Activated CD4-positive, alpha-beta memory T cell treated with anti-CD3 and anti-CD28 coated beads, Interleukin-2, amount 10 ng/mL, durations not matched to agents 7 days and 5 days (primary cell): Measurements from ENCODE around the gene C19orf12. TPM values are rescaled to one million over a fixed set of nuclear protein-coding genes. Genes with fewer than 3 reads are reported as not detected.

Experiments used
- CTCF ChIA-PET: fragments of 350-600 bp; sonication (Branson Sonifier 250); formaldehyde crosslinking; loops from one replicate; lab custom pipeline; 2021; ENCODE audit warnings: antibody characterized with exemption, inconsistent platforms; lab: Charles Lee
- POLR2A ChIA-PET: fragments of 350-600 bp; sonication (Branson Sonifier 250); formaldehyde crosslinking; loops from one replicate; lab custom pipeline; 2021; ENCODE audit warnings: antibody characterized with exemption; lab: Charles Lee
- DNase-seq: peaks from one replicate; pipeline ENCODE4 v3.0.0-alpha.2; 2020
- H3K27ac Mint-ChIP-seq: one replicate; pipeline ENCODE4 v1.8.0; 2021; ENCODE audit warnings: mild to moderate bottlenecking, mixed read lengths
- H3K27me3 Mint-ChIP-seq: one replicate; pipeline ENCODE4 v1.8.0; 2021; ENCODE audit warnings: mixed read lengths
- H3K36me3 Mint-ChIP-seq: one replicate; pipeline ENCODE4 v1.8.0; 2021; ENCODE audit warnings: low read depth, mixed read lengths
- H3K4me1 Mint-ChIP-seq: one replicate; pipeline ENCODE4 v1.8.0; 2021; ENCODE audit warnings: mixed read lengths
- H3K4me3 Mint-ChIP-seq: one replicate; pipeline ENCODE4 v1.8.0; 2021; ENCODE audit warnings: mild to moderate bottlenecking, mixed read lengths
- H3K9me3 Mint-ChIP-seq: one replicate; pipeline ENCODE4 v1.8.0; 2021; ENCODE audit warnings: mixed read lengths
- total RNA-seq, 2 experiments: library from RNA; stranded (reverse); gene quantifications; one replicate each; pipeline ENCODE4 v1.2.3, GENCODE V29; 2021

Gene C19orf12
- total RNA-seq, 2 experiments from 2014 or later: 39.2 to 40.7 TPM

- Mint-ChIP-seq H3K4me1 (peaks cover 58% of the 10 kb centered on the region), H3K9me3 (no peaks in the 10 kb centered on the region), H3K27ac (peak overlapping the region; percentile 44), H3K27me3 (peaks cover 1% of the 10 kb centered on the region), H3K36me3 (peaks cover 33% of the 10 kb centered on the region), H3K4me3 (peak overlapping the region; percentile 65)
- no peak for DNase-seq
- ChIA-PET CTCF (interaction anchor here (0.7 to 8.9 kb wide), 12 partner anchors 9 to 277 kb away, joined by 3 to 97 read pairs (median 6); partner anchors contain the start of genes C19orf12, POP4 and URI1), POLR2A (interaction anchor here (0.8 to 8.9 kb wide), 9 partner anchors 9 to 75 kb away, joined by 3 to 124 read pairs (median 31); partner anchors contain the start of genes C19orf12 and POP4)
These were observed 50.3 kb downstream of the C19orf12 start for GRCh38 chr19:29664753-29665214.

GRCh38 chr19:29663861-29664752, 51.0 kb downstream of the C19orf12 start:
- Mint-ChIP-seq H3K4me1 (peaks cover 51% of the 10 kb centered on the region), H3K27ac (peak overlapping the region; percentile 44), H3K27me3 (peaks cover 1% of the 10 kb centered on the region), H3K4me3 (peak overlapping the region; percentile 65), H3K9me3 (no peaks in the 10 kb centered on the region), H3K36me3 (peaks cover 27% of the 10 kb centered on the region)
- ChIA-PET POLR2A (interaction anchor here (1.3 to 8.9 kb wide), 5 partner anchors 8 to 58 kb away, joined by 3 to 124 read pairs (median 31); partner anchors contain the start of gene POP4), CTCF (interaction anchor here (1.0 to 8.9 kb wide), 9 partner anchors 8 to 58 kb away, joined by 3 to 97 read pairs (median 6); partner anchors contain the start of genes C19orf12 and POP4)
- DNase-seq: no peak

- H3K36me3 Mint-ChIP-seq: peaks cover 17% of the 10 kb centered on the region
- ChIA-PET CTCF (interaction anchor here (0.5 to 8.9 kb wide), 11 partner anchors 8 to 55 kb away, joined by 3 to 97 read pairs (median 4); partner anchors contain the start of gene C19orf12), POLR2A (interaction anchor here (2.6 to 8.9 kb wide), 2 partner anchors 10 to 40 kb away, joined by 13 to 124 read pairs; no protein-coding TSS in a partner anchor)
- no peak overlapping the region for H3K4me3 Mint-ChIP-seq
- H3K4me1 Mint-ChIP-seq: peaks cover 38% of the 10 kb centered on the region
- no peaks in the 10 kb centered on the region for H3K9me3 Mint-ChIP-seq
- H3K27me3 Mint-ChIP-seq: peaks cover 1% of the 10 kb centered on the region
- H3K27ac Mint-ChIP-seq: no peak overlapping the region
- DNase-seq: no peak
These were observed 52.3 kb downstream of the C19orf12 start for GRCh38 chr19:29662604-29663404.

GRCh38 chr19:29662278-29662603, 52.8 kb downstream of the C19orf12 start:
- H3K9me3 Mint-ChIP-seq: no peaks in the 10 kb centered on the region

GRCh38 chr19:29660835-29661234, 54.2 kb downstream of the C19orf12 start:
- CTCF ChIA-PET: interaction anchor here (0.9 to 8.9 kb wide), 2 partner anchors 36 to 54 kb away, joined by 4 to 97 read pairs; partner anchors contain the start of gene C19orf12
- no peak overlapping the region for H3K4me3 Mint-ChIP-seq
- peaks cover 1% of the 10 kb centered on the region for H3K27me3 Mint-ChIP-seq
- H3K27ac Mint-ChIP-seq: no peak overlapping the region
- peaks cover 28% of the 10 kb centered on the region for H3K4me1 Mint-ChIP-seq
- DNase-seq: no peak
- peaks cover under 1% of the 10 kb centered on the region for H3K36me3 Mint-ChIP-seq
- no peaks in the 10 kb centered on the region for H3K9me3 Mint-ChIP-seq
- POLR2A ChIA-PET: interaction anchor here (1.1 to 8.9 kb wide), 2 partner anchors 11 to 38 kb away, joined by 4 to 124 read pairs; no protein-coding TSS in a partner anchor

More at GRCh38 chr19:29662278-29662603, 52.8 kb downstream of the C19orf12 start:
- ChIA-PET CTCF (interaction anchor here (0.5 to 8.9 kb wide), 8 partner anchors 9 to 55 kb away, joined by 3 to 97 read pairs (median 4); partner anchors contain the start of gene C19orf12), POLR2A (interaction anchor here (1.1 to 8.9 kb wide), 4 partner anchors 10 to 56 kb away, joined by 4 to 124 read pairs (median 10); partner anchors contain the start of gene POP4)
- no peak overlapping the region for H3K27ac Mint-ChIP-seq
- no peak overlapping the region for H3K4me3 Mint-ChIP-seq
- H3K36me3 Mint-ChIP-seq: peaks cover 13% of the 10 kb centered on the region
- peaks cover 1% of the 10 kb centered on the region for H3K27me3 Mint-ChIP-seq
- peaks cover 32% of the 10 kb centered on the region for H3K4me1 Mint-ChIP-seq
- no peak for DNase-seq

GRCh38 chr19:29658221-29658991, 56.7 kb downstream of the C19orf12 start:
- H3K27me3 Mint-ChIP-seq: peaks cover 7% of the 10 kb centered on the region
- peaks cover 2% of the 10 kb centered on the region for H3K36me3 Mint-ChIP-seq
- POLR2A ChIA-PET: interaction anchor here (1.3 kb wide), 1 partner anchor 34 kb away, joined by 5 read pairs; no protein-coding TSS in a partner anchor
- CTCF ChIA-PET: interaction anchor here (1.9 kb wide), 1 partner anchor 9 kb away, joined by 4 read pairs; no protein-coding TSS in a partner anchor
- no peaks in the 10 kb centered on the region for H3K9me3 Mint-ChIP-seq
- DNase-seq: no peak
- H3K4me1 Mint-ChIP-seq: peaks cover 17% of the 10 kb centered on the region
- no peak overlapping the region for H3K27ac Mint-ChIP-seq
- H3K4me3 Mint-ChIP-seq: no peak overlapping the region

- Mint-ChIP-seq H3K36me3 (peaks cover 2% of the 10 kb centered on the region), H3K9me3 (no peaks in the 10 kb centered on the region), H3K4me1 (peaks cover 12% of the 10 kb centered on the region), H3K4me3 (no peak overlapping the region), H3K27me3 (peaks cover 16% of the 10 kb centered on the region), H3K27ac (no peak overlapping the region)
- DNase-seq: no peak
- POLR2A ChIA-PET: interaction anchor here (1.2 kb wide), 1 partner anchor 9 kb away, joined by 3 read pairs; the partner anchor contains the start of gene PLEKHF1
- CTCF ChIA-PET: interaction anchor here (1.2 kb wide), 1 partner anchor 61 kb away, joined by 3 read pairs; no protein-coding TSS in a partner anchor
These were observed 59.3 kb downstream of the C19orf12 start for GRCh38 chr19:29655648-29656335.

- no peak overlapping the region for H3K4me3 Mint-ChIP-seq
These were observed 61.7 kb downstream of the C19orf12 start for GRCh38 chr19:29653398-29653797.

GRCh38 chr19:29651622-29652394, 63.3 kb downstream of the C19orf12 start:
- Mint-ChIP-seq H3K36me3 (peaks cover 2% of the 10 kb centered on the region), H3K9me3 (no peaks in the 10 kb centered on the region), H3K27ac (no peak overlapping the region), H3K27me3 (peaks cover 16% of the 10 kb centered on the region), H3K4me1 (peaks cover 14% of the 10 kb centered on the region), H3K4me3 (no peak overlapping the region)
- POLR2A ChIA-PET: interaction anchor here (1.2 kb wide), 1 partner anchor 31 kb away, joined by 7 read pairs; no protein-coding TSS in a partner anchor
- DNase-seq: no peak
- CTCF ChIA-PET: interaction anchor here (1.2 kb wide), 1 partner anchor 25 kb away, joined by 3 read pairs; no protein-coding TSS in a partner anchor

More at GRCh38 chr19:29653398-29653797, 61.7 kb downstream of the C19orf12 start:
- CTCF ChIA-PET: interaction anchor here (1.0 to 1.4 kb wide), 2 partner anchors 43 to 107 kb away, joined by 3 to 4 read pairs; no protein-coding TSS in a partner anchor
- Mint-ChIP-seq H3K9me3 (no peaks in the 10 kb centered on the region), H3K4me1 (peaks cover 12% of the 10 kb centered on the region), H3K27me3 (peaks cover 16% of the 10 kb centered on the region), H3K36me3 (peaks cover 2% of the 10 kb centered on the region), H3K27ac (no peak overlapping the region)
- POLR2A ChIA-PET: no interaction called here
- DNase-seq: no peak

GRCh38 chr19:29650772-29651387, 64.2 kb downstream of the C19orf12 start:
- Mint-ChIP-seq H3K4me3 (no peak overlapping the region), H3K4me1 (peaks cover 19% of the 10 kb centered on the region), H3K36me3 (peaks cover 2% of the 10 kb centered on the region), H3K27me3 (peaks cover 16% of the 10 kb centered on the region), H3K27ac (no peak overlapping the region), H3K9me3 (no peaks in the 10 kb centered on the region)
- POLR2A ChIA-PET: interaction anchor here (1.2 kb wide), 1 partner anchor 30 kb away, joined by 7 read pairs; no protein-coding TSS in a partner anchor
- DNase-seq: no peak
- CTCF ChIA-PET: interaction anchor here (1.2 kb wide), 1 partner anchor 24 kb away, joined by 3 read pairs; no protein-coding TSS in a partner anchor
